Caco-2 (cell line): ENCODE data around the gene RFLNA. TPM values are rescaled to one million over a fixed set of nuclear protein-coding genes. Genes with fewer than 3 reads are reported as not detected.

Experiments
- BruUV-seq: library from RNA; stranded (reverse); fragments of 400-500 nt; replicated peaks from 2 replicates; lab custom pipeline; 2021; lab: Mats Ljungman, UMichigan
- CTCF ChIA-PET: fragments of 300-600 bp; sonication (Branson Sonifier 250); formaldehyde crosslinking; loops from one replicate; lab custom pipeline; 2022; ENCODE audit warnings: antibody characterized with exemption; lab: Charles Lee
- POLR2A ChIA-PET: fragments of 300-600 bp; sonication (Branson Sonifier 250); formaldehyde crosslinking; loops from one replicate; lab custom pipeline; 2022; ENCODE audit warnings: antibody characterized with exemption; lab: Charles Lee
- DNase-seq, 2 experiments: peaks; one replicate each; pipeline versions ENCODE4 v3.0.0 to v3.0.0-alpha.2; 2020 to 2022
- H3K27me3 ChIP-seq: replicated peaks from 2 replicates; pipeline ENCODE4 v1.6.0; 2011; ENCODE audit warnings: low read length; ENCODE audit not compliant: control insufficient read depth, insufficient read depth
- H3K36me3 ChIP-seq: 2 replicates; pipeline ENCODE4 v1.5.1; 2011; ENCODE audit warnings: low read length; ENCODE audit not compliant: control insufficient read depth, insufficient read depth
- H3K4me1 ChIP-seq: fragments of 250-450 bp; sonication (Bioruptor Pico); 2 replicates; pipeline ENCODE4 v1.5.1; 2020; ENCODE audit warnings: mild to moderate bottlenecking
- H3K4me3 ChIP-seq: 2 replicates; pipeline ENCODE4 v1.5.1; 2011; ENCODE audit warnings: low read depth, mild to moderate bottlenecking, control low read depth, low read length
- H3K9me3 ChIP-seq: fragments of 250-450 bp; sonication (Bioruptor Pico); 2 replicates; pipeline ENCODE4 v1.5.1; 2020; ENCODE audit warnings: mild to moderate bottlenecking, moderate library complexity
- H3K27ac Mint-ChIP-seq: one replicate; pipeline ENCODE4 v1.8.0; 2022; ENCODE audit warnings: mixed read lengths; ENCODE audit not compliant: unreplicated experiment
- H3K27me3 Mint-ChIP-seq: one replicate; pipeline ENCODE4 v1.8.0; 2022; ENCODE audit warnings: mixed read lengths; ENCODE audit not compliant: insufficient read depth, unreplicated experiment
- H3K36me3 Mint-ChIP-seq: one replicate; pipeline ENCODE4 v1.8.0; 2022; ENCODE audit warnings: mild to moderate bottlenecking, mixed read lengths; ENCODE audit not compliant: insufficient read depth, unreplicated experiment
- H3K4me1 Mint-ChIP-seq: one replicate; pipeline ENCODE4 v1.8.0; 2022; ENCODE audit warnings: low read depth, mixed read lengths; ENCODE audit not compliant: unreplicated experiment
- H3K4me3 Mint-ChIP-seq: one replicate; pipeline ENCODE4 v1.8.0; 2022; ENCODE audit warnings: mild to moderate bottlenecking, moderate library complexity, mixed read lengths; ENCODE audit not compliant: unreplicated experiment
- H3K9me3 Mint-ChIP-seq: one replicate; pipeline ENCODE4 v1.8.0; 2022; ENCODE audit warnings: mixed read lengths; ENCODE audit not compliant: unreplicated experiment
- CTCF ChIP-seq, 2 experiments: fragments of 200-600 bp in 1 of 2; IDR thresholded peaks; 1 replicate in 1 of 2; 2 replicates in 1 of 2; pipeline versions ENCODE4 v1.5.1 to v1.8.0; 2011 to 2022; ENCODE audit warnings: antibody characterized with exemption in 1 of 2, control low read depth in 1 of 2, inconsistent platforms in 1 of 2, low read depth in 1 of 2, low read length in 1 of 2, mild to moderate bottlenecking in 1 of 2, moderate library complexity in 1 of 2; ENCODE audit not compliant: insufficient read depth in 1 of 2, severe bottlenecking in 1 of 2, unreplicated experiment in 1 of 2
- intact Hi-C: fragments of 100-400 bp; cut with micrococcal nuclease; formaldehyde crosslinking; loops from one replicate; pipeline ENCODE4 v1.10.0; 2022; ENCODE audit not compliant: unreplicated experiment
- total RNA-seq: library from RNA; stranded (reverse); gene quantifications from 2 replicates; pipeline ENCODE4 v1.2.3, GENCODE V29; 2022

The RFLNA gene
- total RNA-seq, 1 experiment from 2014 or later = 15.4 TPM

- TF ChIP-seq CTCF (IDR thresholded peaks at IDR 0.05; ENCODE audit: insufficient read depth in 1 of 2, low read depth in 1 of 2, low read length in 1 of 2, severe bottlenecking in 1 of 2, unreplicated experiment in 1 of 2) = no peak
- CTCF ChIA-PET = no interaction called here
- H3K4me1 Mint-ChIP-seq = no peaks in the 10 kb centered on the region
- no peak overlapping the region for H3K27ac Mint-ChIP-seq
- no TSS peak for BruUV-seq
- no peak for DNase-seq
- Histone ChIP-seq H3K4me3 (no peak overlapping the region), H3K36me3 (peaks cover 4% of the 10 kb centered on the region), H3K27me3 (no peaks in the 10 kb centered on the region), H3K4me1 (no peaks in the 10 kb centered on the region), H3K9me3 (no peaks in the 10 kb centered on the region)
- intact Hi-C loops = no loop called here
- H3K27me3 Mint-ChIP-seq = no peaks in the 10 kb centered on the region
- H3K9me3 Mint-ChIP-seq = no peaks in the 10 kb centered on the region
- H3K36me3 Mint-ChIP-seq = peaks cover 6% of the 10 kb centered on the region
- H3K4me3 Mint-ChIP-seq = no peak overlapping the region
- POLR2A ChIA-PET = no interaction called here
Observed at GRCh38 chr12:124305776-124306685, 11.1 kb downstream of the RFLNA start.

- DNase-seq = no peak
- ChIA-PET POLR2A (no interaction called here), CTCF (no interaction called here)
- H3K27me3 ChIP-seq = no peaks in the 10 kb centered on the region
- H3K36me3 ChIP-seq = peaks cover 3% of the 10 kb centered on the region
- no peaks in the 10 kb centered on the region for H3K4me1 ChIP-seq
- TF ChIP-seq CTCF (IDR thresholded peaks at IDR 0.05; ENCODE audit: insufficient read depth in 1 of 2, low read depth in 1 of 2, low read length in 1 of 2, severe bottlenecking in 1 of 2, unreplicated experiment in 1 of 2) = no peak
- H3K36me3 Mint-ChIP-seq = peaks cover 6% of the 10 kb centered on the region
- H3K4me3 Mint-ChIP-seq = no peak overlapping the region
- H3K9me3 Mint-ChIP-seq = no peaks in the 10 kb centered on the region
- H3K9me3 ChIP-seq = no peaks in the 10 kb centered on the region
- H3K27ac Mint-ChIP-seq = no peak overlapping the region
- intact Hi-C loops = no loop called here
- BruUV-seq = no TSS peak
- no peaks in the 10 kb centered on the region for H3K27me3 Mint-ChIP-seq
- no peak overlapping the region for H3K4me3 ChIP-seq
- H3K4me1 Mint-ChIP-seq = no peaks in the 10 kb centered on the region
Observed at GRCh38 chr12:124306686-124307555, 12.0 kb downstream of the RFLNA start.

- intact Hi-C loops = no loop called here
- Histone ChIP-seq H3K9me3 (no peaks in the 10 kb centered on the region), H3K27me3 (no peaks in the 10 kb centered on the region), H3K36me3 (peaks cover 3% of the 10 kb centered on the region), H3K4me1 (no peaks in the 10 kb centered on the region), H3K4me3 (no peak overlapping the region)
- no peaks in the 10 kb centered on the region for H3K9me3 Mint-ChIP-seq
- no peak overlapping the region for H3K27ac Mint-ChIP-seq
- TF ChIP-seq CTCF (IDR thresholded peaks at IDR 0.05; ENCODE audit: insufficient read depth in 1 of 2, low read depth in 1 of 2, low read length in 1 of 2, severe bottlenecking in 1 of 2, unreplicated experiment in 1 of 2) = no peak
- DNase-seq = no peak
- no TSS peak for BruUV-seq
- peaks cover 6% of the 10 kb centered on the region for H3K36me3 Mint-ChIP-seq
- H3K27me3 Mint-ChIP-seq = no peaks in the 10 kb centered on the region
- CTCF ChIA-PET = no interaction called here
- POLR2A ChIA-PET = no interaction called here
- H3K4me1 Mint-ChIP-seq = no peaks in the 10 kb centered on the region
- H3K4me3 Mint-ChIP-seq = no peak overlapping the region
Observed at GRCh38 chr12:124307556-124307825, 12.6 kb downstream of the RFLNA start.
